ENCODE results near the gene EHD4.

DNA sequence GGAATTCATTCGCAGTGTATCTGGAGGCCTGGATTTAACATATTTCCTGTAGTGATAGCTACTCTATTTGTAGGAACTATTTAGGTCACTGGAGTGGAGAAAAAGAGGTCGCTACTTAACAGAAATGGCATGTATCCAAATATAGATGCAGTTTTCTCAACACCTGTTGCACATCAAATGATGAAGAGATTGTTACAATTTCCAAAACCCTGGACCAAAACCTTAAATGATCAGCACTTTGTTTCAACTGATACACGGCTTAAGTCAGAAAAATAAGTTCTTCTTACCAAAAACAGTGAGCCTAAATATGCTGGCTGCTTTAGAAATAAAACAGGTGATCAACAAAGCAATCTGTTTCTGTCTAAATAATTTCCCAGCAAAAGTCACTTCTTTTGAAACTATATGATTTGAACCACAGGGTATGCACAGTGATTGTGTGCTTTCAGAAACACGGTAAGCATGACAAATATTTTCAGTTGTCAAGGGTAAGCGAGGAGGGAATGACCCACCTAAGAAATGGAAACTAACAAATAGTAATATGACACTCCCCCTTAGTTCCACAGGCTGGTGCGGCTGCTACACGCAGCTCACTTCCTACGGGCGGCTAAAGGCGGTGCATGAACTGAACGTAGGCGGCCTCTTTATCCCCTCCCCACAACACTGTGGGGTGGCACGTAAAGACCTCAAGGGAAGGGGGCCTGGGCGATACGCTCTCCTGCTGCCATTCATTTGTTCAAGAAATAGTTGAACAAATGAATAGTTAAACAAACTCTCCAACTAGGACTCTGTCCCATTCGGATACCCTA, 1.1 kb downstream of the EHD4 start:
- TF ChIP-seq POLR2A (IDR thresholded peaks at IDR 0.05) (no peak), POLR2AphosphoS5 (IDR thresholded peaks at IDR 0.05; ENCODE audit: insufficient read depth in 1 of 2, low read depth in 1 of 2) (peak in 1 of 2 donors; percentile 41)
- TF ChIP-seq, protein P1, sequence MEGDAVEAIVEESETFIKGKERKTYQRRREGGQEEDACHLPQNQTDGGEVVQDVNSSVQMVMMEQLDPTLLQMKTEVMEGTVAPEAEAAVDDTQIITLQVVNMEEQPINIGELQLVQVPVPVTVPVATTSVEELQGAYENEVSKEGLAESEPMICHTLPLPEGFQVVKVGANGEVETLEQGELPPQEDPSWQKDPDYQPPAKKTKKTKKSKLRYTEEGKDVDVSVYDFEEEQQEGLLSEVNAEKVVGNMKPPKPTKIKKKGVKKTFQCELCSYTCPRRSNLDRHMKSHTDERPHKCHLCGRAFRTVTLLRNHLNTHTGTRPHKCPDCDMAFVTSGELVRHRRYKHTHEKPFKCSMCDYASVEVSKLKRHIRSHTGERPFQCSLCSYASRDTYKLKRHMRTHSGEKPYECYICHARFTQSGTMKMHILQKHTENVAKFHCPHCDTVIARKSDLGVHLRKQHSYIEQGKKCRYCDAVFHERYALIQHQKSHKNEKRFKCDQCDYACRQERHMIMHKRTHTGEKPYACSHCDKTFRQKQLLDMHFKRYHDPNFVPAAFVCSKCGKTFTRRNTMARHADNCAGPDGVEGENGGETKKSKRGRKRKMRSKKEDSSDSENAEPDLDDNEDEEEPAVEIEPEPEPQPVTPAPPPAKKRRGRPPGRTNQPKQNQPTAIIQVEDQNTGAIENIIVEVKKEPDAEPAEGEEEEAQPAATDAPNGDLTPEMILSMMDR (IDR thresholded peaks at IDR 0.05) = peak in 1 of 3 experiments; percentile 18

Data from vagina (tissue), 2 donors.